GM18873 (cell line): ENCODE results near the gene CPNE2.
"Not testable (repeated sequence)": the region's sequence is repeated elsewhere in the genome, so short reads cannot be mapped to it uniquely, and the experiment has no call there.

Experiments
- ATAC-seq: cut with Tn5 transposase; IDR thresholded peaks from one replicate; pipeline ENCODE4 v1.9.1; 2021; ENCODE audit warnings: mild to moderate bottlenecking, moderate library complexity, moderate number of reproducible peaks; ENCODE audit not compliant: unreplicated experiment, low FRiP score

CPNE2 gene

DNA sequence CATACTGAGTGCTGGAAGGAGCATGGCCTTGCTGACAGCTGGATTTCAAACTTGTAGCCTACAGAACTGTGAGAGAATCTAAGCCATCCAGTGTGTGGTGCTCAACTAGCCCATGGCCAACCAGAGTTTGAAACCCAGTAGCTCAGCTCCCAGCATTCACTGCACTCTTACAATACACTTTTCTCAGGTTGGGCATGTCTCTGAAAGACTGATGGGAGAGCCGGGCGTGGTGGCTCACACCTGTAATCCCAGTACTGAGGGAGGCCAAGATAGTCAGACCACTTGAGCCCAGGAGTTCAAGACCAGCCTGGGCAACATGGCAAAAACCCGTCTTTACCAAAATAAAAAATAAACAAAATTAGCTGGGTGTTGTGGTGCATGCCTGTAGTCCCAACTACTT, 3.8 kb downstream of the CPNE2 start:
- ATAC-seq, result no peak

DNA sequence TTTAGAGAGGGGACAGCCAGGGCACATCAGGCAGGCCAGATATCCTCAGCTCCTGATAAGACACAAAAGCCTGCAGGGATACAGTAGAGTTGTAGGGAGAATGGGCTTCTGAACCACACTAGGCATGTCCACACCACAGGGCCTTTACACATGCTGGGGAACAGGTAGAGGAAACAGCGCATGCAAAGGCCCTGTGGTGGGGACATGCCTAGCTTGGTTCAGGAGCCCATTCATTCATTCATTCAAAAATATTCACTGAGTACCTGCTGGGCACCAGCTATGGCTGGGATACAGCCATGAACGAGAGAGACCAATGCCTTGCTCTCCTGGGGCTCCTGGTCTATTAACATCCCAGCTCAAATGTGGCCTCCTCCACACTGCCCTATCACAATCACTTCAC, 4.4 kb downstream of the CPNE2 start:
- no peak for ATAC-seq

DNA sequence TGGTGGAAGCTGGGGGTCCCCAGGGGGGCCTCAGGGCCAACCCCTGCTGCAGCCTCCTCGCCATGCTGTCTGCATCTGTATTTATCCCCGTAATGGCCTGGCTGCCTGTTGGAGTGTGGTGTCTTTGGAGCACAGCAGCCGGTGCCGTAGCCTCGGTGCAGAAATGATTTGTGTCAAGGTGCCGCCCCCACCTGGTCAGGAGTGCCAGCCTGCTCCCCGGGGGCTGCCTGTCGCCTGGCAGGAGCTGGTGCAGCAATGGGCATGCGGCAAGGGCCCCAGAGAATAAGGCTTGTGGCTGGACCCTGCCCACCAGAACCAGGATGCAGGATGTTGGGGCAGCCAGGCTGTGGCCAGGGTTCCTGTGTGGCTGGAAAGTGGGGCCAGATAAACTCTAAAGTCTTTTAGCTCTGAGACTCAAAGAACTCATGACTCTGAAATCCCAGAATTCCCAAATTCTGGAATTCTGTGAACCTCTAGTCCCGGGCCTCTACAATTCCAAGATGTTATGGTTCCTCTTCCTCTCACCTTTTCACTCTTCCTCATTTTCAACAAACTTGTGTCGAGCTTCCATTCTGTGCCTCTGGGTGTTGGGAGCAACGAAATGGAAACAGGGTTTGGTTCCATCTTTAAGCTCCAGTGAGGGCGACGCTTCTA, 5.9 kb downstream of the CPNE2 start:
- ATAC-seq, result no peak

DNA sequence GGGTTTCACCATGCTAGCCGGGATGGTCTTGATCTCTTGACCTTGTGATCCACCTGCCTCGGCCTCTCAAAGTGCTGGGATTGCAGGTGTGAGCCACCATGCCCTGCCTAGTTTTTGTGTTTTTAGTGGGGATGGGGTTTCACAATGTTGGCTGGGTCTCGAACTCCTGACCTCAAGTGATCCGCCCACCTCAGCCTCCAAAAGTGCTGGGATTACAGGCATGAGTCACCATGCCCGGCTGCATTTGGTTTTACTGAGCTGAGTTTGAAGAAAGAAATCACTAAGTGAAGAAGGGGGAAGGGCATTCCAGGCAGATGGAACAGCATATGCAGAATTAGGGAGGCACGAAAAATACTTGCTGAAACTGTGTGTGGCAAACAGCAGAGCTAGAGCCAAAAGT, 7.6 kb downstream of the CPNE2 start:
- ATAC-seq, result not testable (repeated sequence)

DNA sequence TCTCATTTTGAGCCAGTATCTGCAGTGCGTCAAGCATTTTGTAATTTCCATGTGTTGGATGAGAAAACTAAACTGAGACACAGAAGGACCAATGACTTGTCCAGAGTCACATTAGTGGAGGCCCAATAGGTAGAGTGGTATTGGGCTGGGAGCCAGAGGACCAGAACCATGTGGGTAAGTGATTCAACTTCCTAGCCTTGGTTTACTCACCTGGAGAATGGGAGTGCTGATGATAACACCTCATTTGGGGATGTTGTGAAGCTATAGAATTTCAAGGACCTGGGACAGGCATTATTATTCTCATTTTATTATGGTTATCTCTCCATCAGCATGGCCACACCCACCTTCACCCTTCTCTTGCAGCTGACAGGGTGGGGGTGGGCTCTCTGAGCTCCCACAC, 8.1 kb downstream of the CPNE2 start:
- no peak for ATAC-seq

DNA sequence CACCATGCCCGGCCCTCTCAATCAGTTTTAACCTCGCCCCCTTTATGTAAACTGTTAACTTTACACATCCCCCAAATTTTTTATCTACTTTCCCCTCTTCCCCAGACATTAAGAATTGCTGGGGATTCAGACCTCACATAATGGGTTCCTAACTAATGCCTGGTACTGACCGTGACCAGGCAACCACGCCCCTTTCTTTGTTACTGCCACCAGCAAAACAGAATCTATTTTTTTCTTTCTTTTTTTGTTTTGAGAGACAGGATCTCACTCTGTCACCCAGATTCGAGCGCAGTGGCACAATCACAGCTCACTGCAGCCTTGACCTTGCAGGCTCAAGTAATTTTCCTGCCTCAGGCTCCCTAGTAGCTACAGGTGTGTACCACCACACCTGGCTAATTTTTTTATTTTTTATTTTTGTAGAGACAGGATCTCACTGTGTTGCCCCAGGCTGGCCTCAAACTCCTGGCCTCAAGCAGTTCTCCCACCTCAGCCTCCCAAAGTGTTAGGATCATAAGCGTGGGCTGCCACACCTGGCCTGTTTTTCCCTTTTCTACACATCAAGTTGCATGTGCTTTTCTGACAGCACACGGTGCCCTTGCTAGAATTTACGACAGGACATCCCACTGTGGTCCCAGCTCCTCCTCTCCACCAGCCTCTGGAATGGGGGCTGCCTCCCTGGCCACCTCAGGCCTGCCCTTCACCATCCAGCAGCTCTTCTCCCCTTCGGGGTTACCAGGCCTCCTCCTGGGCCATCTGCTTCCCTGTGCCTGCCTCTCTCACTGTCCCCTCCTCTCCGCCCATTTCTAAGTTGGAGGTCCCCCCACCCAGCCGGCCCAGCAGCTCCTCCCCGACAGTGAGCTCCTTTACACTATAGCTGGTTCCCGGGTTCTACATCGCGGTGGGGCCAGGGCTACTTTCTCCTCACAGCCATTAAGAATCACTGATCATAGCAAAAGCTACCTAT, 10.8 kb downstream of the CPNE2 start:
- ATAC-seq, result no peak

DNA sequence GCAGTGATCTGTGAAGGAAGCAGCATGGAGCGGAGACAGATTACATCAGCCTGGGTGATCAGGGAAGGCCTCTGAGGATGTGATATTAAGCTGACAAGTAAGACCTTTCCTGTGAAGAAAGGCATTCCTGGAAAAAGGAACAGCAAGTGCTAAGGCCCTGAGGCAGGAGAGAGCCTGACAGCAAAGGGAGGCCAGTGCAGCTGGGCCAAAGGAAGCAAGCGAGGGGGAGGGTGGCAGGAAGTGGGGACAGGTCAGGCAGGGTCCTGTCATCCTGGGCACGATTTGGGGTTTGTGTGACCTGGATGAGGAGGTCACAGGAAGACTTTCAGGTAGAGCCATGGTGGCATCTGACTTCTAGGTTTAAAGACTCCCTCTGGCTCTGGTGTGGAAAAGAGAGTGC, 12.3 kb downstream of the CPNE2 start:
- ATAC-seq, result no peak

DNA sequence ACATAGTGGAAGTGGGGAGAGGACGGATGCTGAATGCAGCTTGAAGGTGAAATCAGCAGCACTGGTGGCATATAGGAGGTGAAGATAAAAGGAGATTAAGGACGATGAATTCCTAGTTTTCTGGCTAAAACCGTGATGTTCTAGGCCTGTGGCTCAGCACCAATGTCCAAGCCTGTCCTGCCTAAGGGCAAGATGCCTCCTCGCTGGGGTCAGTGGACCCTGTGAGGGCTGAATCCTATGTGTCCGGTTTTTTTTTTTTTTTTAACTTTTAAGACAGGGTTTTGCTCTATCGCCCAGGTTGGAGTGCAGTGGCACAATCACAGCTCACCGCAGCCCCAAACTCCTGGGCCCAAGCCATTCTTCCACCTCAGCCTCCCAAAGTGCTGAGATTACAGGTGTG, 12.8 kb downstream of the CPNE2 start:
- ATAC-seq, result no peak

DNA sequence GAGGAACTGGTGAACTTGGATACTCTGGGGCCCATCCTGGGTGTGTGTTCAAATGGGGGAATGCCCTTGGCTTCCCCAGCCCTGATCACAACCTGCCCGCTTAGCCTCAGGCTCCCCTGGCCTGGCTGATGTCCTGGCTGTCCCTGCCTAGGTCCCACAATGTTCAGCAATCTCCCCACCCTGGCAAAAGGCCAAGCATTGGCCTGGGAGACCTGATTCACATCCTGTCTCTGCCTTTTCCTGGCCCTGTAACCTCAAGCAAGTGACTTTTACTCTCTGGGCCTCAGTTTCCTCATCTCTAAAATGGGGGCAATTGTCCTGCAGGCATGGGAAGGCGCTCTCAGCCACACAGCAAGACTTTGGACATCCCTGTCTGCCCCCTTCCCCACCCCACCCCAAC, 14.4 kb downstream of the CPNE2 start:
- no peak for ATAC-seq

DNA sequence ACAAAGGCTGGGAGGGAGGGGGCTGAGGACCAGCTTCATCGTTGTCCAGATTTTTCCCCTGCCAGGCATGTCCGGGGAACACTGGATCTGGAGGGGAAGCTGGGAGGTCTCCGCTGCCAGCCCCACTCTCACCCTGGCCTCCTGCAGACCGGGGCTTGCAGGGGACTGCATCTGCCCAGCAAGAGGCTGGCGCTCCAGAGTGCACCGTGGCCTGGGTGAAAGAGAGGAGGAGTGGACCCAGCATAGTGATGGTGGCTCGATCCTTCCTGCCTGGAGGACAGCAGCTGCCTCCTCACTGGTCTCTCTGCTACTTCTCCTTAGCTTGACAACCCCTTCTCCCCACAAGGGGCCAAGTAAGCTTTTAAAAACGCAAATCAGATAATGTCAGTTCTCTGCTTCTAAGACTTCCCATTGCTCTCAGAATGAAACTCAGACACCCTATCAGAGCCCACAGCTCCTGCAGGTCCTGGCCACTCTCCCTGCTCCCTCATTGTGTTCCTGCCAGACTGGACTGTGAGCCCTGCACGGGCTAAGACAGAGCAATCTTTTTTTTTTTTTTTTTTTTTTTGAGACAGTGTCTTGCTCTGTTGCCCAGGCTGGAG, 15.0 kb downstream of the CPNE2 start:
- no peak for ATAC-seq

DNA sequence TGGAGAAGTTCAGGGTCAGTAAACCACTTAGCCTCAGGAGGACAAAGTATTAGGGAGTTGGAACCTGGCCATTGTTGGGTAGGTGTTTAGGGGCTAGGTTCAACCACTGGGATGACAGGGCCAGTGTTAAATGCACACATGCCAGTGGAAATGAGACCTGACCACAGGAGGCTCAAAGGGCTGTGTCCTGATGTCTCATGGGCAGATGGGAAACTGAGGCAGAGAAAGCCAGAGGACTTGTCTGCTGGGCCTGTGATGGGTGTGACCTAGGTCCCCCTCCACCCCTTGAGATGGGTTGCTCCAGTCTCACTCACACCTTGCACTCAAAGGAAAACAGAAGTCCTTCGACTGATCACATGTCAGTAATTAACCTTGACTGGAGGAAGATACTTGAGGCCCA, 16.0 kb downstream of the CPNE2 start:
- no peak for ATAC-seq

DNA sequence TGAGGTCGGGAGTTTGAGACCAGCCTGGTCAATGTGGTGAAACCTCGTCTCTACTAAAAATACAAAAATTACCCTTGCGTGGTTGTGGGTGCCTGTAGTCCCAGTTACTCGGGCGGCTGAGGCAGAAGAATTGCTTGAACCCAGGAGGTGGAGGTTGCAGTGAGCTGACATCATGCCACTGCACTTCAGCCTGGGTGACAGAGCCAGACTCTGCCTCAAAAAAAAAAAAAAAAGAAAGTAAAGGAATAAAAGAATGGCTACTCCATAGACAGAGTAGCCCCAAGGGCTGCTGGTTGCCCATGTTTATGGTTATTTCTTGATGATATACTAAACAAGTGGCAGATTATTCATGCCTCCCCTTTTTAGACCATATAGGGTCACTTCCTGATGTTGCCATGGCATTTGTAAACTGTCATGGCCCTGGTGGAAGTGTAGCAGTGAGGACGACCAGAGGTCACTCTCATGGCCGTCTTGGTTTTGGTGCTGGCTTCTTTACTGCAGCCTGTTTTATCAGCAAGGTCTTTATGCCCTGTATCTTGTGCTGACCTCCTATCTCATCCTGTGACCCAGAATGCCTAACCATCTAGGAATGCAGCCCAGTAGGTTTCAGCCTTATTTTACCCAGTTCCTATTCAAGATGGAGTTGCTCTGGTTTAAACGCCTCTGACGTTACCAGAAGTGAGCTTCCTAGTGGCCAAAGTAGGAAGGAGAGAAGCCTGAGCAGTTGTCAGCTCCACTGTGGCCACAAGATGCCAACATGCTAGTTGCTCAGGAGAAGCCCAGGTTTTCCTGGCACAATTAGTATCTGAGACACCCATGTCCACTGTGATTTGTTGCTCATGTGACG, 17.1 kb downstream of the CPNE2 start:
- ATAC-seq, result not testable (repeated sequence)

DNA sequence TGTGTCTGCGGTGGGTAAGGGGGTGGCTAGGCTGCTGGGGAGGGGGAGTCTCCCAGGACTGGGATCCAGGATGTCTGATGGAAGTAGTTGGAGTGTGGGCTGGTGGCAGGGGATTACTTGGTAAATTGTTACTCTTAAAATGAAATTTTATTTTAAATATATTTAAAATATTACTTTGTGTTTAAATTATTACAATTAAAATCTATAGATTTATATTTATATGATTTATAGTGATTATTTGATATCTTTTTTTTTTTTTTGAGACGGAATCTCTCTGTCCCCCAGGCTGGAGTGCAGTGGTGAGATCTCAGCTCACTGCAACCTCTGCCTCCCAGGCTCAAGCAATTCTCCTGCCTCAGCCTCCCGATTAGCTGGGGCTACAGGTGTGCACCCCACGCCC, 18.6 kb downstream of the CPNE2 start:
- ATAC-seq, result no peak

DNA sequence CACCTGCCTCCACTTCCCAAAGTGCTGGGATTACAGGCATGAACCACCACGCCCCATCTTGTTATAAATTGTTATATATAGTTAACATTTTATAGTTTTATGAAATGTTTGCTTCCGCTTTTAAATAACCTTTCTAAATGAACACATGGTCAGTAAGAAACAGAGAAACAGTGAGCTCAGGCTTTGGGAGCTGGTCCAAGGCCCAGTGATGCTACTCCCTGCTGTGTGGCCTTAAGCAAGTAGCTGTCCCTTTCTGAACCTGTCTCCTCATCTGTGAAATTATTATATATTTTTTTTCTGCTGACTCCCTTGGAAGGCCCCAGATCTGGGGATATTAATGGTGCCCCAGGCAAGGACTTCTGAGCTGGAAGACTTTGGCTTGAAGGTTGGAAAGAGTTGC, 19.0 kb downstream of the CPNE2 start:
- no peak for ATAC-seq

DNA sequence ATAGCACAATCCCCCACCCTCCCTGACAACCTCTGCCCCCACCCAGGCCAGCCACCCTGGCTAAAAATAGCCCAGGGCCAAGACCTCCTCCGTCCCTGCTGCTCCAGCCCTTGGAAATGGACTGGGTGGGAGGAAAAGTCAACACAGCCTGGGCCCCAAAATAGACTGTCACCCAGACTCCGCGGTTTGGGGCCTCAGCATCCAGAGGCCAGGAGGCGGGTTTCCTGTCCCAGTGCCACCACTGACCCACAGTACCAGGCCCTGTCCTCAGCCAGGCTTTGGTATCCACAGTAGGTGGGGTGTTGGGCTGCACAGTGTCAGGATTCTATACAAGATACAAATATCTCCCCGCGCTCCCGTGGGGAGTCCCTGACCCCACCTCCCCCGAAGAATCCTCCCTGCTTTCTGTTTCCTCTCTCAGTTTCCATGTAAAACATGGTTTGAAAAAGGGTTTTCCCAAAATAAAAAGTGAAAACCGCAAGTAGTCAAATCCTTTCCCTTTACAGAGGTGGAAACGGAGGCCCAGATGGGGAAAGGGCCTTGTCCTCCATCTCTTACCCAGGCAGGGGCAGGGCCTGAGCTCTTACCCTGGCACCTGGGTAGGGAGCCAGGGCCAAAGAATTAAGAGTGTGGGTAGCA, 20.1 kb downstream of the CPNE2 start:
- no peak for ATAC-seq

DNA sequence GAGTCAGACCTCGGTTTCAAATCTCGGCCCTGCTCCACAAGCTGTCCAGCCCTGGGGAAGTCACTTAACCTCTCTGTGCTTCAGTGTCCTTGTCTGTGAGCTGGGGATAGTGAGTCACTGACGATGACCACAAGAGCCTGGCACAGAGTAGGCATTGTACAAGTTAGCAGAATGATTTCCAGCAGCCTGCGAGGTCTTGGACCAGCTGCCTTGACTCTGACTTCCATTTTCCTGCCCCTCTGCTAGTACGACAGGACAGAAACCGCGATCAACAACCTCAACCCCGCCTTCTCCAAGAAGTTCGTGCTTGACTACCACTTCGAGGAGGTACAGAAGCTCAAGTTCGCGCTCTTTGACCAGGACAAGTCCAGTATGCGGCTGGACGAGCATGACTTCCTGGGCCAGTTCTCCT, 20.7 kb downstream of the CPNE2 start:
- ATAC-seq, result no peak

DNA sequence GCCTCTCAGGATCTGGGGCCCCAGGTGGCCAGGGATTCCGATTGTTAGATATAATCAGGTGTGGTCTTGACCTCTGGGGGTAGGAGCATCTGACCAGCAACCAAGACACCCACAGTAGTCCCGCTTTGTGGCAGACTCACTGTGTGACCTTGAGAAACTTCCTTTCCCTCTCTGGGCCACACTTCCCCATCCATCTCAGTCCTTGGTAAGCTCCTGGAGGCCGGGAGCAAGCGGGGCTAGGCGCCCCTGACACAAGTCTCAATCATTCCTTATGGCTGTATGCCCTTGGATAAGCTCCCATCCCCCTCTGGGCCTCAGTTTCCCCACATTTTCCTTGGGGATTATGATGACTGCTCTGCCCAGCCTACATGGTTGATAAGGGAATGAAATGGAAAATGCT, 21.3 kb downstream of the CPNE2 start:
- no peak for ATAC-seq

DNA sequence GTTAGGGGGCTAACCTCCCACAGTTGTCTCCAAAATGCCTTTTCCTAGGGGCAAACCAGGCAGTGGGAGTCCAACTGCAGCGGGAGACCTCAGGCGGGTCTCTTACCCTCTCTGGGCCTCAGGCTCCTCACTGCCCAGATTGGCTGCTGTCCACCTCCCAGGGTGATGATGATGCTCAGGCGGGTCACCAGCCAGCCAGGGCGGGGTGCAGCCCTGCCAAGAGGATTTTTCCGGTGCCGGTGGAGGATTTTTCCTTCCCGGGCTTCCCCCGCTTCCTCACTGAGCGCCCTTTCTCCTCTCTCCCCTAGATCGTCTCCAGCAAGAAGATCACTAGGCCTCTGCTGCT, 22.8 kb downstream of the CPNE2 start:
- ATAC-seq, result no peak

DNA sequence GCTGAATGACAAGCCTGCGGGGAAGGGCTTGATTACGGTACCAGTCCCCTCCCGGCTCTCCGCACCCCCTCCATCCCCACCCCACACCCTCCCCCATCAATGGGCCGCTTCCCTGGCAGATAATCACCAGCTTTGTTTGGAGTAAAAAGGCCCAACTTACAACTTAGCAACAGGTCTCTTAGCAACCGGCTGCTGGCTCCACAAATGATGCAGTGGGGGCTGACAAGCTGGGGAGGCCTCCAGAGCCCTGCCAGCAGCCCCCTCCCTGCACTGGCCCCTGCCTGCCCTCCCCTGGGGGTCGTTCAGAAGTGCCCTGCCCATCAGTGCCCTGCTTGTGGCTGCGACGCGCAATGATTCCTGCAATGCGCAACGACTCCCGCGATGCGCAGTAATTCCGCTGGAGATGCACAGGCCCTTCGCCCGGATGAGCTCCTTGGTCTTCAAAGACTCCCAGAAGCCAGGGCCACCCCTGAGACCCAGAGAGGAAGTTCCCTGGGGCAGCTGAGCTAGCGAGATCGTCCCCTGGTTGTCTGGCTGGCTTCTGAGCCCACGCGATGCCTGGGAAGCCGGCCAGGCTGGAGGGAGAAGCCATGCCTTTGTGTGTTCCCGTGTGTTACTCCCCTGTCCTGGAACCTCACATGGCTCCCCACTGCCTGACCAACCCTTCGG, 23.3 kb downstream of the CPNE2 start:
- ATAC-seq, result no peak
